CD4-positive, alpha-beta T cell treated with Interleukin-17A for 4 hours (primary cell): Measurements from ENCODE around the gene TXNIP.

ENCODE experiments used
- DNase-seq: peaks from one replicate; pipeline ENCODE4 v3.0.0-alpha.2; 2020; ENCODE audit warnings: mixed read lengths

TXNIP gene

GRCh38 chr1:145985502-145986439 lies 10.6 kb downstream of the TXNIP start:
- DNase-seq: no peak

- DNase-seq: no peak
Measured at GRCh38 chr1:145985129-145985501, 11.3 kb downstream of the TXNIP start.

- DNase-seq: peak; percentile 65
Measured at GRCh38 chr1:145983960-145984830, 12.2 kb downstream of the TXNIP start.

- no peak for DNase-seq
Measured at GRCh38 chr1:145983206-145983675, 13.1 kb downstream of the TXNIP start.

- DNase-seq: no peak
Measured at GRCh38 chr1:145982010-145982723, 14.2 kb downstream of the TXNIP start.

- DNase-seq: no peak
Measured at GRCh38 chr1:145980457-145980994, 15.9 kb downstream of the TXNIP start.

GRCh38 chr1:145979746-145980456 lies 16.5 kb downstream of the TXNIP start:
- peak; percentile 41 for DNase-seq

GRCh38 chr1:145978854-145979745 lies 17.3 kb downstream of the TXNIP start:
- peak; percentile 79 for DNase-seq

GRCh38 chr1:145978471-145978853 lies 17.9 kb downstream of the TXNIP start:
- no peak for DNase-seq

- DNase-seq: peak; percentile 84
Measured at GRCh38 chr1:145977486-145978470, 18.6 kb downstream of the TXNIP start.

- no peak for DNase-seq
Measured at GRCh38 chr1:145977016-145977415, 19.4 kb downstream of the TXNIP start.

GRCh38 chr1:145975216-145975615 lies 21.2 kb downstream of the TXNIP start:
- DNase-seq: no peak

- DNase-seq: no peak
Measured at GRCh38 chr1:145974721-145975120, 21.7 kb downstream of the TXNIP start.

GRCh38 chr1:145972580-145972979 lies 23.8 kb downstream of the TXNIP start:
- no peak for DNase-seq

- DNase-seq: no peak
Measured at GRCh38 chr1:145967288-145967687, 29.1 kb downstream of the TXNIP start.

- no peak for DNase-seq
Measured at GRCh38 chr1:145965119-145965744, 31.1 kb downstream of the TXNIP start.

- DNase-seq: peak; percentile 92
Measured at GRCh38 chr1:145964328-145965118, 31.9 kb downstream of the TXNIP start, which contains the start of the genes ANKRD34A and POLR3GL. Gene ANKRD34A (minus strand): TSS chr1:145964575. CDS start chr1:145961759, 2,816 bp downstream. Gene POLR3GL (plus strand): TSS chr1:145964690. CDS start chr1:145974866, 10,176 bp downstream.
